Astrocyte of the spinal cord (primary cell): Measurements from ENCODE around the gene ERN1.
A peak's percentile ranks its signal among the peaks of the same experiment; 100 is the strongest.

ENCODE experiments used
- DNase-seq: peaks from one replicate; pipeline ENCODE4 v3.0.0; 2011; ENCODE audit warnings: low read depth, low spot score
- H3K4me3 ChIP-seq: 2 replicates; pipeline ENCODE4 v1.5.1; 2011; ENCODE audit warnings: low read depth, mild to moderate bottlenecking, low read length, moderate library complexity
- in situ Hi-C: cut with HindIII; loops from 2 replicates; pipeline ENCODE4 v1.10.0; 2017; ENCODE audit warnings: low sequenced_read_pairs
- TF ChIP-seq, protein P1 (sequence below): IDR thresholded peaks from 2 replicates; pipeline ENCODE4 v1.5.1; 2012; ENCODE audit warnings: low read depth, mild to moderate bottlenecking, low read length, inconsistent platforms

Gene ERN1

DNA sequence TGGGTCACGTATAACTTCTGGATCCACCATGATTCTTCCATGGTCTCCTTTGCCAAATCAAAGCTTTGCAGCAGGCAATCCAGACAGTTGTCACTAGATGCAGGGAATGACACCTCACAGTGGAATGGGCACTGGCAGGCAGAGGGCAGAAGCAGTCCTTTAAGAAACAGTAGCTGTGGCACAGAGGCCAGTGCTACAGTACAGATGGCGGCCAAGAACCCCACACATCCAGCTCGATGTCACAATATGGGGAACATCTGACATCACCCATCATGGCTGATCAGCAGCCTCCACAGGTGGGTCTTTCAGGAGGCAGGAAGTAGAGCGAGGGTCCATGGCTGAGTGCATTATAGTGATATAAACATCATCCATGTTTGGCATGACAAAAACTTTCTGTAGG lies 18.8 kb upstream of the ERN1 start:
- in situ Hi-C loops, result no loop called here
- DNase-seq, result no peak
- H3K4me3 ChIP-seq, result no peak overlapping the region
- TF ChIP-seq, protein P1, sequence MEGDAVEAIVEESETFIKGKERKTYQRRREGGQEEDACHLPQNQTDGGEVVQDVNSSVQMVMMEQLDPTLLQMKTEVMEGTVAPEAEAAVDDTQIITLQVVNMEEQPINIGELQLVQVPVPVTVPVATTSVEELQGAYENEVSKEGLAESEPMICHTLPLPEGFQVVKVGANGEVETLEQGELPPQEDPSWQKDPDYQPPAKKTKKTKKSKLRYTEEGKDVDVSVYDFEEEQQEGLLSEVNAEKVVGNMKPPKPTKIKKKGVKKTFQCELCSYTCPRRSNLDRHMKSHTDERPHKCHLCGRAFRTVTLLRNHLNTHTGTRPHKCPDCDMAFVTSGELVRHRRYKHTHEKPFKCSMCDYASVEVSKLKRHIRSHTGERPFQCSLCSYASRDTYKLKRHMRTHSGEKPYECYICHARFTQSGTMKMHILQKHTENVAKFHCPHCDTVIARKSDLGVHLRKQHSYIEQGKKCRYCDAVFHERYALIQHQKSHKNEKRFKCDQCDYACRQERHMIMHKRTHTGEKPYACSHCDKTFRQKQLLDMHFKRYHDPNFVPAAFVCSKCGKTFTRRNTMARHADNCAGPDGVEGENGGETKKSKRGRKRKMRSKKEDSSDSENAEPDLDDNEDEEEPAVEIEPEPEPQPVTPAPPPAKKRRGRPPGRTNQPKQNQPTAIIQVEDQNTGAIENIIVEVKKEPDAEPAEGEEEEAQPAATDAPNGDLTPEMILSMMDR, result no peak

DNA sequence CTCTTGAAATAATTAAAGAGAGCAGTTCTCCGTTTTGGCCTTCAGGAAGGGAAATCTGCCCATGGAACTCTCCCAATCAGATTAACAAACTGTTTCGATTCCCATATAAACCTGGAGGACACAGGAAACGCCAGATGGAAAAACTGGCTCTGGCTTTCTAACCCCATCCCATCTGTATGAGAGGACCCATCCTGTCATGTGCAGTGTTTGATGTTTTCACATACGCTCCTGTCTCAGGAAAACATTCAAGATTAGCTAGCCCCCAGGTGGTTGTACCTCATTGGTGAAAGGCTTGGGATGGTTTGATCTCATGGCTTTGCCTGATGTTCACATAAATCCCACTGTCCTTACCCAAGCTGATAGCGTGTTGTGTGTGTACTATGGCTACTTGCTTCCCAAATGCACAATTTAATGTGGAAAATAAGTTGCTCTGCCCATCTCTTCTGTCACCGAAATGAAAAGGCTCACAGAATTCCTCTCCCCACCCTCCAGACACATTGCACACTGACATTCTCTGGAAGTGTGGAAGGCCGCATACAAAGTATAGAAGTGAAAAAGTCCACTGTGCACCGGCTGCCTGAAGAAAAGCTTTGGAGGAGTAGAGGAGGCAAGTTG lies 18.2 kb upstream of the ERN1 start:
- H3K4me3 ChIP-seq, result no peak overlapping the region
- in situ Hi-C loops, result no loop called here
- TF ChIP-seq, protein P1, result no peak
- peak; percentile 5 for DNase-seq

DNA sequence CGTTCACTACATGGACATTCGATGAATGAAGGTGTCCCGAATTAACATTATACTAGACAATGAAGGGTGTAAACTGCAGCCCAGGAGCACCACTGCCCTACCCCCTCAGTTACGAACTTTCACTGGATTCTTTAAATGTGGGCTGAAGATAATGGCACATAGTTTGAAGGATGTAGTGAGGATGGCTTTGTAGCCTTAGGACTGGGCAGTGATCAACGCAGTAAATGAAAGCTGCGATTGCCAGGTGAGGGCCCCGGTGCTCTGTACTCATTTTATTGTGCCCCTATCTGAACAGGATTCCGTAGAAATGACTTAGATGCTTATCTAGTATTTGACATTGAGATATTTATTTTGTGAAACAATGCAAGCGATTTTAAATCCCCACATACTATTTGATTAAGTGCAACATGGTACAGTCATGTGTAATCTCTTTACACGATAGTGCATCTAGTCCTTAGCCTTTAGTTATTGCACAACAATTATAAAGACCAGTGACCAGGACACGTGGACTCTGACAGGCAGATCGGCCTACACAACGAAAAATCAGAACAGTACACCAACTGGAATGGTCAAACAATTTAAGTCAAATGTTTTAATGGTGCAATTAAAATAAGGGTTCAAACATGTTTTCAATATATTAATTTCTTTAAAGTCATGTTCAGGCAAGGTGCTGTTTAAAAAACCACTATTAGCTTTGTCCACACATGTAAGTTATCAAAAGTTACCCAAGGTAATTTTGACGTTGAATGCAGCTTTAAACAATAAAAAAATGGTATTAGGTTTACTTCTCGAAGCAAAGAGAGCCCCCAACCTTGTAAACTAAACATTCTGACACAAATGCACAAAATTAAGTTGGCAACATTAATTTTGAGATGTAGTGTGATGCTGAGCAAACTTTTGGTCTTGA lies 17.4 kb upstream of the ERN1 start:
- DNase-seq, result peak; percentile 6
- peak overlapping the region; percentile 67 for H3K4me3 ChIP-seq
- in situ Hi-C loops, result no loop called here
- TF ChIP-seq, protein P1, result no peak

DNA sequence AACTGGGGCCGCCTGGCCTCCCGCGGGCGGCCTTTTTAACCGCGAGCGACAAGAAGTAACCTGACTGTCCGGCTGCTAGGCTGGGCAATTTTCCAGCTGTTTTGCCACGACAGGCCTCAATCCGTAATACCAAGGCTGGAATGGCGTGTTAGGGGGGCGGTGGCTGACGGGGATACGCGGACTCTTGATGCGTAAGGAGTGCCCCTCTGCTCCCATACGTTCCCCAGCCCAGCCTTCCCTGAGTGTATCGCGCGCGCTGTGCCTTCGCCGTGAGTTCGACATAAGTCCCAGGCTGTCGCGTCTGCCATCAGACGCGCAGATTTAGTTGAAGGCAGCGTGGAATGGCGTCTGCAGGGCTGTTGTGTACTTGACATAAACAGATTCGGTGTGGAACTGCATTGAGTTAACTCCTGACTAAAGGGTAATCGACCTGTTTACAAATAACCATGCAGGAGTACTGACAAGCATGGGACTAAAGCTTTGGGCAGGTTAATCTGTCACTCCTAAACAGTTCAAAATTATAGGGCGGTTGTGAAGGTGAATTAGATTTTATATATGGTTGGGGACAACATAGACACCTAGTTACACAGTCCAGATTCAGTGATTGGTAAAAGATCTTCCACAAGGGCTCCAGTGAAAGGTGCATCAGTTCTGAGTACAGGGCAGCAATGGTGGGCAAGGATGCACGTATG lies 16.6 kb upstream of the ERN1 start:
- TF ChIP-seq, protein P1, result no peak
- in situ Hi-C loops, result no loop called here
- peak; percentile 71 for DNase-seq
- H3K4me3 ChIP-seq, result peak overlapping the region; percentile 67

DNA sequence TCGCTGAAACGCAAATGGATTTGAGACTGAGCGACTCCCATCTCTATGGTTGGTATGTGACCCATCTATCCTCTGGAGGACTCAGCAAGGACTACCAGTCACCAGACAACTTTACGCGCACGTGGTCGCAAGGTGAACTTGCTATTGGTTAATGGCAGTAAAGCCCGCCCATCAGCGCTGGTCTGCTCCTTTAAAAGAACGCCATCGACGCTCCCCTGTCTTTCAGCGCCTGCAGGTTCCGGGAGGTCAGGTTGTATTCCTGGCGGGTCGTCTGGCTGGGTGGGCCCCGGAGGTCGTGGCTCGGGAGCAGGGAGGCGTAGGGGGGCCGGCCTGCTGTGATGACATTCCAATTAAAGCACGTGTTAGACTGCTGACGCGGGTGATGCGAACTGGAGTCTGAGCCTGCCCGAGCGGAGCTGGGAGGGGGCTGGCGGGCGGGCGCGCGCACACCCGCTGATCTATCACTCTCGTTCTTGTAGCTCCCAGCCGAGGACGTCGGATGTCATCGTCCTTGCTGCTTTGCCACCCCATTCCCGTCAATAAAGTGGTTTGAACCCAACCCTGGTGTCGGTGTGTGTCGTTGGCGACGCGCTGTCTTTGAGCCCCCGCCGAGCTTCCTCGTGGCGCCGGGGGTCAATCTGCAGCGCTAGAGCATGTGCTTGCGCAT lies 15.9 kb upstream of the ERN1 start:
- TF ChIP-seq, protein P1, result no peak
- peak; percentile 99 for DNase-seq
- in situ Hi-C loops, result no loop called here
- peak overlapping the region; percentile 67 for H3K4me3 ChIP-seq

DNA sequence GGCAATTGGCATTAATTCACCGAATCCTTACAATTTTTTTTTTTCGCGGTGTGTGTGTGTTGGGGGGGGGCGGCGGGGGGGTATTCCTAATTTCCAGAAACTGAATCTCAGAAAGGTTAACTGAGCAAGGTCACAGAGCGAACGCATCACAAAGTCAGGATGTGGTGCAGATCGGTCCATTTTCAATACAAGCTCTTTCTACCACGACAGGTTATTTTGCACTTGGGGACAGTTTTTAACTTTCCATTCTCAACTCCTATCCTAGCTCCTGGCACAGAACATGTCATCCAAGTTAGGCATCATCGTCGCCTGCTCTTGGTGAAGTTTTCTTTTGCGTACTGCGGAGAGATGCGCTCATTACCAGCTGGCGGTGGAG lies 15.4 kb upstream of the ERN1 start:
- H3K4me3 ChIP-seq, result peak overlapping the region; percentile 67
- TF ChIP-seq, protein P1, result peak; percentile 9
- in situ Hi-C loops, result no loop called here
- no peak for DNase-seq
